GM19099 (cell line): ENCODE measurements around the gene TXNIP.

Experiments used
- POLR2A ChIP-seq: IDR thresholded peaks from 3 replicates; pipeline ENCODE4 v1.6.1; 2011; ENCODE audit warnings: low read depth; ENCODE audit not compliant: insufficient read length; ENCODE audit errors: extremely low read depth

TXNIP gene

DNA sequence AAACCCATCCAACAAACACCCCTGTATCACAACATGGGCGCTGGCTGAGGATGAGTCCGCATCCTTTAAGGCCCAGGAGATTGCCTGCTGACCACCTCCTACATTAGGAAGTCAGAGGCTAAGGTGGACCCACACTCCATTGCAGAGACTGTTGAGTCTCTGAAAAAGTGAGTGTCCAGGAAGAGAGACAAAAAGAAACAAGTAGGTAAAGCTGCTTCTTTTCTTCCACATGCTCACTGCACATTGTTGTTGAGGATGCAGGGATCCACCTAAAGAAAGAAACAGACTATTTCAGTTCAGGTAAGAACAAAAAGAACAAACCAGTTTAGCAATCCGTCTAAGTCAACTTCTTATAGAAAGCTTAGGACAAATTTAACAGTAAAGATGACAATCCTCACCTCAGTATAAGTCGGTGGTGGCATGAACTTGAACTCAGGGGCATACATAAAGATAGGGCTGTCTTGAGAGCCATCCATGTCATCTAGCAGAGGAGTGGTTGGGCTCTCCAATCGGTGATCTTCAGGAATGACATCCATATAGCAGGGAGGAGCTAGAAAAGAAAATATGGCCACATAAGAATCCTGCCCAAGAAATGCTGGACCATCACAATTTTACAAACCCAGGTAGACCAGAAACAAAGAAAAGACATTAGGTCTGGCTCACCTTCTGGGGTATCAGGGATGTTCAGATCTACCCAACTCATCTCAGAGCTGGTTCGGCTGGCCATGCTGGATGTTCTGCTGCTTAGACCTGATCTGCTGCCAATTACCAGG, 2.6 kb downstream of the TXNIP start:
- no peak for TF ChIP-seq POLR2A

DNA sequence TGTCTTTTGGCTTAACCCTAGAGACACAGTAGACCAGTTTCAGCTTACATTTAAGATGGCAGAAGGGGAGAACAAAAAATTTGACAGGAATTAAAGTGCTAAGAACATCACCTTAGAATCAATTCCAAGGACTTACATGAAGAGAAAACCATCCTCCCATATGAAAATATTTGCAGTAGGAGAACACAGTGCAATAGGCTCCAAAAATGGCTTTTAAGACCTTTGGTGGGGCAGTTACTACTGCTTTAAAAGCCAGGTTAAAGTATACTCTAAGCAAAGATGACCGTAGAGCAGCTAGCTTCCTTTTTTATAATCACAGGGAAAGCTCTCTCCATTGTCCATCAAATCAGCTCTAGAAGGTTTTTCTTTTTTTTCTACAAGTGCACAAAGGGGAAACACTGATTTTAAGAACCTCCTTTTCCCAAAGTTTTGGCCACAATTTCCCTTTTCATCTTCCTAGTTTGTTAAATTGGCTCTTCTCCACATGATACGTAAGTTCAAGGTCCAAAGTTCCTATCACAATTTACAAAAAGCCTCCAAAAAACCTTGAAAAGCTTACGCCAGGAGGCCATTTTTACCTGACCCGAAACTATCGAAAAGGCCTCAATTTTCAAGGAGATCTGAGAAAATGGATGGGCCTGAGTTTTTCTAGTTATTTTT, 3.3 kb downstream of the TXNIP start:
- no peak for TF ChIP-seq POLR2A

DNA sequence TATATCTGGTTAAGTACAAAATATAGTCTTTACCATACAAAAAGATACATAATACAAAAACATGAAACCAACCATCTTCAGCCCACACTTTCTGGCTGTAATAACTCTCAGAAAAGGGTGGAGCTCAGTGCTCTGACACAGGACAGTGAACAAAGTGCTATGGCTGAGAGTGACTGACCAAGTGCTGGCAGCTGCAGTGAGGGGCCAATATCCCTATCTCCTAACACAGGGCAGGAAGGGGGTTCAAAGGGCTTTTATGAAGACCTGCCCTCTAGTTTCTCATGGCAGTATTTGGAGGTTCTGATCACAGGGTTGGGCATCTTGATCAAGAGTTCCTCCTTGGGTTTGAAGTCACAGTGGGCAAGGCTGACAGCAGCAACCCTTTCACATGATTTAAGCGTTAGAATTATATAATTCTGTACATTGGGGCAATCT, 3.9 kb downstream of the TXNIP start:
- peak; percentile 48 for TF ChIP-seq POLR2A

DNA sequence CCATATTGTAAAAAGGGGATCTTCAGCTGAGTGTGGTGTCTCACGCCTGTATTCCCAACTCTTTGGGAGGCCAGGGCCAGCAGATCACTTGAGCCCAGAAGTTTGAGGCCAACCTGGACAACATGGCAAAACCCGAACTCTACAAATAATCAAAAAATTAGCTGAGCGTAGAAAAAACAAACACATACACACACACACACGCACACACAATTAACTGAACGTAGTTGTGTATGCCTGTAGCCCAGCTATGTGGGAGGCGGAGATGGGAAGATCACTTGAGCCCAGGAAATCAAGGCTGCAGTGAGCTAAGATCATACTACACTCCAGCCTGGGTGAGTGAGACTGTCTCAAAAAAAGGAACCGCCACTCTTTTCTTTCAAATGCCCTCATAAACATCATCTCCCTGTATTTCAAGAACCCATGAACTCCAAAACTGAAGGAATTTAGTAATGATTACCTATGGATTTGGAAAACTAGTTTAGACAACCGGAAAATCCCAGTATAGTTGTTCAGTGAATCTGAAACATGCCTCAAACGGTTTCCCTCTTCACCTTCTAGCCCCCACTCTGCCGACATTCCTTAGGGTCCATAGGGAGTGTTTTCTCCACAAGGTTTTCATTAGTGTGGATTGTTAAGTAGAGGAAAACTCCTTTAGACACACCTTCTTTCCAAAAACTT, 4.5 kb downstream of the TXNIP start:
- TF ChIP-seq POLR2A = peak; percentile 62

DNA sequence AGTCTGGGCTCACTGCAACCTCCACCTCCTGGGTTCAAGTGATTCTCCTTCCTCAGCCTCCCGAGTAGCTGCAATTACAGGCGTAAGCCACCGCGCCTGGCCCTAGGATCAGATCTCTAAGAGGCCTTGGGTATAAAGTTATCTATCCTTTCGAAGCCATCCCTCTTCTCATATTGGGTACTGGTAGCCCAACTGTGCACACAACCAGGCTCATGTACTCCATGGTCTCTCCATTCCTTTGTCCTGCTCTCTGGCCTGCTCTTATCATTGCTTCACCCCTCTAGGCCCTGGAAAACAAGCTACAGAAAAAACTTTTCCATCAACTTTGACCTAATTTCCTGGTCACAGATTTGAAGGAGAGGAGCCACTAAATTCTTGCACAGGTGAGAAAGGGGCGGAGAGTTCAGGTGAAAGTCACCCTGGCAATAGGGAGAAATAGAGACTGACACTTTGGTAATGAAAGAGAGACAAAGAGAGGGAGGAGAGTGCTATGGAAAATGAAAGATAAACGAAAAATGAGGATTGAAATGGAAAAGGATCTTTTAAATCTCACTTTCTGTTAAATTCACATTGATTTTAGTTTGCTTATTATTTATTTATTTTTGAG, 6.0 kb downstream of the TXNIP start:
- TF ChIP-seq POLR2A = no peak

DNA sequence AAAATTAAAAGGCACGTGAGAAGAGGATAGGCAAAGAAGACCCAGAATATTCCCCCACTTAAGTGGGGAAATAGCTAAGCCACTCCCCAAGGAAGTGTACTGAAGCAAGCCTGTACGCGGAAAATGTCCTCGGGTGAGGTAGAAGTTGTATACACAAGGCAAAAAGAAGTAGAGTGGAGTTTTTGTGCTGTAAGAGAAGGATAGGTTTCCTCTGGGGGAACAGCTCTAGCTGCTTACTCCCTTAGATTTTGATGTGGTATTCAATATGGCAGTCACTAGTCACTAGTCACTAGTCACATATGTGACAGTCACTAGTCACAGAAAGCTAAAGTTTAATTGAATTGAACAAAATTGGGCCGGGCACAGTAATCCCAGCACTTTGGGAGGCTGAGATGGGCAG, 7.6 kb downstream of the TXNIP start:
- TF ChIP-seq POLR2A = no peak

DNA sequence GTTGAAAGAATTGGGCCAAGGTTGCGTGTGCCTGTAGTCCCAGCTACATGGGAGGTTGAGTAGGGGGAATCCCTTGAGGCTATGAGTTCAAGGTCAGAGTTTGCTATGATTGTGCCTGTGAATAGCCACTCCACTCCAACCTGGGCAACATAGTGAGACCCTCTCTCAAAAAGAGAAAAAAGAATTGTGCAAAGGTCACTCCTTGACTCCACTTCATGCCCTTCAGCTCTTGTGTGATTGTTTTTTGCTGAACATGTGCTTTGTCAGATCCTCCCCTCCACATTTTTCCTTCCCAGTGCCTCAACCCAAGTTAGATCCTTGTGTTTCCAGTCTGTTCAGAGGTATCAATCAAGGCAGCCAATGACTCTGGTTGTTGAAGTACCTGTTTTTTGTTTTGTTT, 8.5 kb downstream of the TXNIP start:
- no peak for TF ChIP-seq POLR2A

DNA sequence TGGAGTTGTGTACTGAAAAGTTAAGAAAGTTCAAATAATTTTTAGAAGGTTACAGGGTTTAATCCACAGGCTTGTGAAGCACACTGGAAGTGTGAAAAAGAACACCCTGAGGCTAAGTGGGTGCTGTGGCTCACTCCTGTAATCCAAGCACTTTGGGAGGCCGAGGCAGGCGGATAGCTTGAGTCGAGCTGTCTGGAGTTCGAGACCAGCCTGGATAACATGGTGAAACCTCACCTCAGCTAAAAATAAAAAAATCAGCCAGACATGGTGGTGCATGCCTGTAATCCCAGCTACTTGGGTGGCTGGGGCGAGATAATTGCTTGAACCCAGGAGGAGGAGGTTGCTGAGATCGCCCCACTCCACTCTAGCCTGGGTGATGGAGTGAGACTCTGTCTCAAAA, 9.8 kb downstream of the TXNIP start:
- no peak for TF ChIP-seq POLR2A

DNA sequence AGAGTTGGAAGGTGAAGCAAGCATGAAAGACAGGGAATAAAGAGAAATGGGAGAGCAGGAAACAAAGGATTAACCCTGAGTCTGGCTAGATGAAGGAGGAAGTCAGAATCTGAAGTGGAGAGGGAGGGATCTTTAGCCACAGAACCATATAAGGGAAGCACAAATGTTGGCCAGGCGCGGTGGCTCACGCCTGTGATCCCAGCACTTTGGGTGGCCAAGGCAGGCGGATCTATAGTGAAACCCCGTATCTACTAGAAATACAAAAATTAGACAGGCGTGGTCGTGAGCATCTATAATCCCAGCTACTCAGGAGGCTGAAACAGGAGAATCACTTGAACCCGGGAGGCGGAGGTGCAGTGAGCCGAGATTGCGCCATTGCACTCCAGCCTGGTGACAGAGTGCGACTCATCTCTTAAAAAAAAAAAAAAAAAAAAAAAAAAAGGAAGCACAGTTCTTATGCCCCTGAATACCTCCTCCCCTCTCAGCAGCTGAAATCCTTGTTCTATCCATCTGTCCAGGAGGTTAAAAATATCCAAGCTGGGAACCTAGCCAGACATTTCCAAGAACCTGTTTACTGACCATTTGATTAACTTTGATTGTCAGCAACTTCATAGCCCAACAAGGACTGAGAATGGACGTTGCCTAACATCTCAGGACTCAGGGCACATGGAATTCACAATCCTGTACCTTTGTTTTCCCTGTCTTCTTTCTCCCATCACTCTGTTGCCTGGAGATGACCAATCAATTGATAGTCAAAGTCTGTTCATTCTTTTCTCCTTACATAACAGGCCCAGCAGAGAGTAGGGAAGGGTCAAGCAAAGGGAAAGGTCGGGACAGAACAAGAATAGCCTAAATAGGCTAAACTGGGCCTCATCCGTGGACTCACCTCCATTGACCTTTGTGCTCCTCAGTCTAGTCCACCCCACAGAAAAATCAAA, 10.6 kb downstream of the TXNIP start:
- no peak for TF ChIP-seq POLR2A

DNA sequence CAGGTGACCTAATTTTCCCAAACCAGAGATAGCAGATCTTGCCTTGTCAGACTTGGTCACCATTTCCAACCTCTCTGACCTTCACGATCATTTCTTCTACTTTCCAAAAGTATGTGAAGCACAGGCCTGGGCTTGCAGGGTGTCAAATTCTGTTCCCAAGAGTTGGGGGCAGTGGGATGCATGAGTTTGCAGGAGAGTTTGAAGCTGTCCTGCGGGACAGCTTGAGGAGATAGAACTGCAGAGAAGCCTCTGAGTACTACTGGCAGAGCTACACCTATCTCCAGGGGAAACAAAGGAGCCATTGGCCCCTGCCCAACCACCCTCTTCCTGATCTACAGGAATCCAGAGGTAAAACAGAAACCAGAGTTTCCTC, 11.3 kb downstream of the TXNIP start:
- no peak for TF ChIP-seq POLR2A

DNA sequence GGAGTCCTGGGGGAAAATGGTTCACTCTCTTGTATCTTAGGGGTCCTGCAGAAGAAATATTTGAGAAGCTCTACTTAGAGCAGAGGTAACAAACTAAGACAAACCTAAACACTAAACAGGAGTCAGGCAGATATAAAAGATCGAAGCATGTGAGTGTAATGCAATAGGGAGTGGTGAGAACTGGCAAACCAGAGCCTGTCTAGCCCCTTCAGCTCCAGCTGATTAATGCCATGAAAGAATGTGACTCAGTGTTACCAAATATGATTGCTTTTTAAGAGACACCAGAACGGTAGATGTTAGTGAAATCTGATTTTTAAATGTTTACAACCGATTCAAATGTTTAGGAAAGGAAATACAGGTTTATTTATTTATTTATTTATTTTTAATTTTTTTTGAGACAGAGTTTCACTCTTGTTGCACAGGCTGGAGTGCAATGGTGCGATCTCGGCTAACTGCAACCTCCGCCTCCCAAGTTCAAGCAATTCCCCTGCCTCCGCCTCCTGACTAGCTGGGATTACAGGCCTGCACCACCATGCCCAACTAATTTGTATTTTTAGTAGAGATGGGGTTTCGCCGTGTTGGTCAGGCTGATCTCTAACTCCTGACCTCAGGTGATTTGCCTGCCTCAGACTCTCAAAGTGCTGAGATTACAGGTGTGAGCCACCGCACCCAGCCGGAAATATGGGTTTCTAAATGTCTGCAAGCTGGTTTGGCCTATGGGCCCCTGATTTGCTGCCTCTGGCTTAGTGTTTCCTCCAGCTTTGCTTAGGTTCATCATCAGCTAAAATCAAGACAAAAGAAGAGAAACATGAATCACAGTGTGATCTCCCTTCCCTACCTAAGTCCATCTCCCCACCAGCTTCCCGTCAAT, 12.2 kb downstream of the TXNIP start:
- TF ChIP-seq POLR2A = no peak

DNA sequence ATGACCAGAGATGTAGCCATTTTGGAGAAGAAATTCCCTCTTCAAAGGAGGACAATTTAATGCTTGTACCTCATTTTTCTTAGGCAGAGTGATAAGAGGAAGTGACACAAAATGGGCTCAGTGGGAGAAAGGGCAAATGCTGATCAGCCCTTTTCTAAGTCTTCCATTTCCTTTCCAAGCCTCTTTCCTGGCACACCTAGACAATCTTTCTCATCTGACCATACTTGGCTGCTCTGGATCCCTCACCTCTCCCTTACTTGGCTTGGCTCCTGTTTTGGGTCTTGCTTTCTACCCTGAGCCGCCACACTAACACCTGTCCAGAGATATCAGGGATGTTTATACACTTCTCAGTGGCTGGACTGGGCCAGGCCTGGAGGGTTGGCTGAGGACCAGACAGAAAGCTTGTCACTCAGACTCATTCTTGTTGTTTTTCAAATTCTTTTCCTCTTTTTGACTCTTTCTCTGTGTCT, 13.1 kb downstream of the TXNIP start:
- TF ChIP-seq POLR2A = no peak

DNA sequence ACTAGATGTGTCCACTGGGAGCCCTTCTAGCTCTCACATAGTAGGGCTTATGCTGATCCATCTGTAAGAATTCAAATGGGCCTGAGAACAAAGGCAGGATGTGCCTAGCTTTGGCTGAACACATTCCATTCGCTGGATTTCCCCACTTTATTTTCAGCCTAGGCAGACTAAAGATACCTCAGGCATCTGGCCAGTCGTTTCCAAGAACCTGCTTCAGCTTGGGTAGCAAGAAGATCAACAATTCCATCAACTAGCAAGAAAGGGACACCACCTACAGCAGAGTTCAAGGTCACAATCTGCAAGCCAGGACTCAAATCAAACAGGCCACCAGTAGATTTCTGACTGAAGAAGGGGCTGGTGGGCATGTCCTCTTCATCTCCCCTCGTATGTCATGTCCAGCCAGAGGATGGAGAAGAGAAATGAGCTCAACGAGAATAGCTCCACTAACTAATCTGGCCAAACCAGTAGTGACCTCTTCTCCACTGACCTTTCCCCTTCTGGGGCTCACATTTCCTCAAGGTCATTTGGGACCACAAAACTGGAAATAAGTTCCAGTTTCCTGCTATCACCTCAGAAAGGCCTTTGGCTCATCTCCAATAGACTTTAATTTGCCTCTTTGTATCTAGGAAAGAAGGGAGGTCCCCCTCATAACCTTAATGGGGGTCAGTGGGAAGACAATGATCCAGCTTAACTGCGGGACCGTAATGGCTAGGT, 14.2 kb downstream of the TXNIP start:
- TF ChIP-seq POLR2A = no peak
